Kidney epithelial cell (primary cell): ENCODE measurements around the gene MCCC2. TPM values are rescaled to one million over a fixed set of nuclear protein-coding genes. Genes with fewer than 3 reads are reported as not detected.
A peak's percentile ranks its signal among the peaks of the same experiment; 100 is the strongest.
"Not testable (repeated sequence)": the region's sequence is repeated elsewhere in the genome, so short reads cannot be mapped to it uniquely, and the experiment has no call there.

Experiments
- DNase-seq: peaks from one replicate; pipeline ENCODE4 v3.0.0-alpha.2; 2010; ENCODE audit warnings: low read depth
- H3K27me3 ChIP-seq: 2 replicates; pipeline ENCODE4 v1.6.0; 2011; ENCODE audit warnings: low read length; ENCODE audit not compliant: control insufficient read depth, insufficient read depth
- H3K36me3 ChIP-seq: 2 replicates; pipeline ENCODE4 v1.5.1; 2011; ENCODE audit warnings: low read length; ENCODE audit not compliant: control insufficient read depth, insufficient read depth
- H3K4me3 ChIP-seq: 2 replicates; pipeline ENCODE4 v1.5.1; 2011; ENCODE audit warnings: low read depth, mild to moderate bottlenecking, control low read depth, low read length
- total RNA-seq: library from RNA; depleted of rRNA; stranded (reverse); fragments of >200 nt; gene quantifications from 2 replicates; pipeline ENCODE4 v1.2.3, GENCODE V29; 2015
- TF ChIP-seq, protein P1 (sequence below): IDR thresholded peaks from 2 replicates; pipeline ENCODE4 v1.5.1; 2011; ENCODE audit warnings: mild to moderate bottlenecking, moderate library complexity, low read length, control low read depth, inconsistent platforms; ENCODE audit not compliant: insufficient read depth, poor library complexity, severe bottlenecking

The MCCC2 gene
- total RNA-seq, 1 donor from 2014 or later, result 44.1 TPM

DNA sequence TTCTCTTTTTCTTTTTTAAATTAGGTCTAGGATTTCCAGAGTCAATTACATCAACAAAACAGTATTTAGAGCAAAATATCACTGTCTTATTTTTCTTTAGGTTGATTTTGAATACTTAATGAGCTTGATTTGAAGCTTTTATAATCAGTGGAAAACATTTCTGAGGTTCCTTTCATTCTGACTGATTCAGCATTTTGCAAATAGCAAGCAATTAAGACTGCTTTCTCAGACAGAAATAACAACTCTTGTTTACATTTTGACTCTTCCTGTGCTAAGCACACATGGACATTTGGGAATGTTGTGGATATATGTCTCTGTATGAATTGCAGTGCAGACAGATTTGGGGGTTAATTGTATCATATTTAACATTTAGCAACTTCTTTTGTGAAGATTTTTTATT is 22.2 kb upstream of the MCCC2 start:
- no peaks in the 10 kb centered on the region for H3K27me3 ChIP-seq
- TF ChIP-seq, protein P1, sequence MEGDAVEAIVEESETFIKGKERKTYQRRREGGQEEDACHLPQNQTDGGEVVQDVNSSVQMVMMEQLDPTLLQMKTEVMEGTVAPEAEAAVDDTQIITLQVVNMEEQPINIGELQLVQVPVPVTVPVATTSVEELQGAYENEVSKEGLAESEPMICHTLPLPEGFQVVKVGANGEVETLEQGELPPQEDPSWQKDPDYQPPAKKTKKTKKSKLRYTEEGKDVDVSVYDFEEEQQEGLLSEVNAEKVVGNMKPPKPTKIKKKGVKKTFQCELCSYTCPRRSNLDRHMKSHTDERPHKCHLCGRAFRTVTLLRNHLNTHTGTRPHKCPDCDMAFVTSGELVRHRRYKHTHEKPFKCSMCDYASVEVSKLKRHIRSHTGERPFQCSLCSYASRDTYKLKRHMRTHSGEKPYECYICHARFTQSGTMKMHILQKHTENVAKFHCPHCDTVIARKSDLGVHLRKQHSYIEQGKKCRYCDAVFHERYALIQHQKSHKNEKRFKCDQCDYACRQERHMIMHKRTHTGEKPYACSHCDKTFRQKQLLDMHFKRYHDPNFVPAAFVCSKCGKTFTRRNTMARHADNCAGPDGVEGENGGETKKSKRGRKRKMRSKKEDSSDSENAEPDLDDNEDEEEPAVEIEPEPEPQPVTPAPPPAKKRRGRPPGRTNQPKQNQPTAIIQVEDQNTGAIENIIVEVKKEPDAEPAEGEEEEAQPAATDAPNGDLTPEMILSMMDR, result no peak
- no peaks in the 10 kb centered on the region for H3K36me3 ChIP-seq
- DNase-seq, result no peak
- H3K4me3 ChIP-seq, result no peak overlapping the region

DNA sequence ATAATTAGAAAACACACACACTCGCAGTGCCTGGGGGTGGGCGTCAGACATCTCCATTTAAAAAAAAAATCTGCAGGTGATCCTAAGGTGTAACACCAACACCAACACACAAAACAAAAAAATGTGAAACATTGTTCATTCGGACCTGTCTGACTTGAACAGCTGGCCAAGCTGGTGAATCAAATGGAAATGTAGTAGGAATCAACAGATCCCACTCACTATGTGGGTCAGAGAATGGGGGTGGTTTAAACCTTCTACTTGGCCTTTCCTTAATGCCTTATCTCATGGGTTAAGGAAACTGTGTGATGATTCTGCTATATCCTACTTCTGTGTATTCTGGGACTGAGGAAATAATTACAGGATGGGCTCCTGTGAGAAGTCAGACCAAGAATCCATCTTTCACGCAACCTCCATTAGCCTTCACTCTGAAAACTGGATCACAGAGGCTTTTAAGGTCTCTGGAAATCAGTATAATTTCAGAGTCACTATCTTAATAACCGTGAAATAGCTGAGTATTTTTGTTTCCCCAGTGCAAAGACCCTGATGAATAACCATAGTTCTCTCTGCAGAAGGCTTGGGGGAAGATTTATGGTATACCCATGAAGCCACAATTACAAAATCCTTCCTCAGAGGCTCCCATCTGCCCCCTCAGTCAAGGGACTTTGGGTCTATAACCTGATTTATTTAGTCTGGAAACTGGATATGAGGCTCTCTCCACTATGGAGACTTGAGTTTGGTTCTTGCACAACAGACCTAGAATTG is 17.2 kb upstream of the MCCC2 start:
- H3K4me3 ChIP-seq, result no peak overlapping the region
- TF ChIP-seq, protein P1, result no peak
- no peaks in the 10 kb centered on the region for H3K27me3 ChIP-seq
- H3K36me3 ChIP-seq, result no peaks in the 10 kb centered on the region
- no peak for DNase-seq

DNA sequence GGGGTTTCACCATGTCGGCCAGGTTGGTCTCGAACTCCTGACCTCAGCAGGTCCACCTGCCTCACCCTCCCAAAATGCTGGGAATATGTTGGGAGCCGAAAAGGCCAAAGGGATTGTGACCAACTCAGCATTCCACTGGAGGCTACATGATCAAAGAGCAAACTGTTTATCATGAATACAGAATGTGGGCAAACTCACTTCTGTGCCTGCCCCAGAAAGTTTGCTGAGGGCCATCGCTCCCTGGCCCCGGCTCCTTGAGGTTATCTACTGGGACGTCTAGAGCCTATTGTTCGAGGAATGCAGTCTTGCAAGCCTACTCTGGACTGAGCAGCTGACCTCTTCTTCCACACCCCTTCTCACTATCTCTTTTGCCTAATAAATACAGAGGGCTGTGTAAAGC is 15.3 kb upstream of the MCCC2 start:
- H3K36me3 ChIP-seq, H3K27me3 ChIP-seq, H3K4me3 ChIP-seq, DNase-seq: not testable (repeated sequence)

DNA sequence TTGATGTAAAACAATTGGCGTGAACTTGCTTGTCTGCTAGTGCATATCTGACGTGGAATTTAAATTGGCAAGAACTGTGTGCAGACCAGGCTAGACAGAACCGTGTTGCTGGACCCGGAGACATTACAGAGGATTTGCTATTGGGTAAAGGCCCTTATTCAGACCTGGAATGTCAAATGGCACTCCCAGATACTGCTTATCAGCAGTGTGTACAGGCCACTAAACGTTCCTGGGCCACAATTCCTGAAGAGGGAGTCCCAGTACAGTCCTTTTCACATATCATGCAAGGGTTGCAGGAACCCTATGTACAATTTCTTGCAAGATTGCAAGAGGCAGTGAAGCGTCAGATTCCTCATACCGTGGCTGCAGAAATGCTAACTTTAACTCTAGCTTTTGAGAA is 13.5 kb upstream of the MCCC2 start:
- H3K27me3 ChIP-seq, result no peaks in the 10 kb centered on the region
- no peak overlapping the region for H3K4me3 ChIP-seq
- TF ChIP-seq, protein P1, result peak; percentile 15
- no peaks in the 10 kb centered on the region for H3K36me3 ChIP-seq
- DNase-seq, result peak; percentile 10

DNA sequence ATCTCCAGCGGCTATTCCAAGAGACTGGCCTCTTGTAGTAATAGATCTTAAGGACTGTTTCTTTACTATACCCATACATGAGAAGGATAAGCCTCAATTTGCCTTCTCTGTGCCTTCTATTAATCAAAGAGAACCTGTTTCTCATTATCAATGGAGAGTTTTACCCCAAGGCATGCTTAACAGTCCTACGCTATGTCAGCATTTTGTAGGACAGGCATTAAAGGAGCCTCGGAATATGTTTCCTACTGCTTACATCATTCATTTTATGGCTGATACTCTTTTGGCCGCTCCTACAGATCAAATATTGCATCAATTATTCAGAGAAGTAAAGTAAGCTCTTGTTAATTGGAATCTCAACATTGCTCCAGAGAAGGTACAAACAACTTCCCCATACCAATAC is 11.6 kb upstream of the MCCC2 start:
- H3K4me3 ChIP-seq, result not testable (repeated sequence)

DNA sequence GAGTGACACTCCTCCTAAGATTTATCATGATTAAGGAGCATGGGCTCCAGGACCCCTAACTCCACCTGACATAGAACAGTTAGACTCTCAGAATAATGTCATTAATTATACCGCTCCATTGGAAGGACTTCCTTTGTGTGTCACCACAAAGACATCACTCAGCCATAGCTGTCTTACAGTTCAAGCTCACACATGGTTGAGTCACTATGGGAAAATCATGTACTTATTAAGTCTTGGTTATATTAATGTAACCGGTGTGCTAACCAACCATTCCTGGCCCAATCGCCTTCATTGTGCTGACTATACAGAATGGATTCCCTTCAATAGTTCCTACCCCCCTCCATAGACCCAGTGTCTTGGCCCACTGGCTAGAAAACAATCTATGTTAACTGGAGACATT is 10.9 kb upstream of the MCCC2 start:
- Histone ChIP-seq H3K27me3 (no peaks in the 10 kb centered on the region), H3K36me3 (no peaks in the 10 kb centered on the region), H3K4me3 (no peak overlapping the region)
- DNase-seq, result peak; percentile 55
- TF ChIP-seq, protein P1, result no peak

More for the DNA sequence above, 11.6 kb upstream of the MCCC2 start:
- H3K36me3 ChIP-seq, H3K27me3 ChIP-seq, DNase-seq: not testable (repeated sequence)

DNA sequence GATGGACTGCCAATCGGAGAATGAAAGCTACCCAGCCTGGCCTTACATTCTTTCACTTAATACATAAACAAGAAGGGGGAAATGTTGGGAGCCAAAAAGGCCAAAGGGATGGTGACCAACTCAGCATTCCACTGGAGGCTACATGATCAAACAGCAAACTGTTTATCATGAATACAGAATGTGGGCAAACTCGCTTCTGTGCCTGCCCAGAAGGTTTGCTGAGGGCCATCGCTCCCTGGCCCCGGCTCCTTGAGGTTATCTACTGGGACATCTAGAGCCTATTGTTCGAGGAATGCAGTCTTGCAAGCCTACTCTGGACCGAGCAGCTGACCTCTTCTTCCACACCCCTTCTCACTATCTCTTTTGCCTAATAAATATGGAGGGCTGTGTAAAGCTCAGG is 9.3 kb upstream of the MCCC2 start:
- not testable (repeated sequence) for DNase-seq, H3K4me3 ChIP-seq, H3K27me3 ChIP-seq, H3K36me3 ChIP-seq
